Endometrial microvascular endothelial cells (primary cell): ENCODE results near the gene ALDOC. TPM values are rescaled to one million over a fixed set of nuclear protein-coding genes. Genes with fewer than 3 reads are reported as not detected.
"Not testable (repeated sequence)": the region's sequence is repeated elsewhere in the genome, so short reads cannot be mapped to it uniquely, and the experiment has no call there.

Experiments
- in situ Hi-C: cut with HindIII; loops from 2 replicates; pipeline ENCODE4 v1.10.0; 2017; ENCODE audit warnings: low sequenced_read_pairs, low pct_unique_long_range_greater_than_20kb; ENCODE audit errors: inconsistent ontology term
- total RNA-seq: library from RNA; depleted of rRNA; stranded (reverse); fragments of >200 nt; gene quantifications from one replicate; pipeline ENCODE4 v1.2.3, GENCODE V29; 2015; ENCODE audit errors: inconsistent ontology term

Gene ALDOC
- 8.9 TPM for total RNA-seq

DNA sequence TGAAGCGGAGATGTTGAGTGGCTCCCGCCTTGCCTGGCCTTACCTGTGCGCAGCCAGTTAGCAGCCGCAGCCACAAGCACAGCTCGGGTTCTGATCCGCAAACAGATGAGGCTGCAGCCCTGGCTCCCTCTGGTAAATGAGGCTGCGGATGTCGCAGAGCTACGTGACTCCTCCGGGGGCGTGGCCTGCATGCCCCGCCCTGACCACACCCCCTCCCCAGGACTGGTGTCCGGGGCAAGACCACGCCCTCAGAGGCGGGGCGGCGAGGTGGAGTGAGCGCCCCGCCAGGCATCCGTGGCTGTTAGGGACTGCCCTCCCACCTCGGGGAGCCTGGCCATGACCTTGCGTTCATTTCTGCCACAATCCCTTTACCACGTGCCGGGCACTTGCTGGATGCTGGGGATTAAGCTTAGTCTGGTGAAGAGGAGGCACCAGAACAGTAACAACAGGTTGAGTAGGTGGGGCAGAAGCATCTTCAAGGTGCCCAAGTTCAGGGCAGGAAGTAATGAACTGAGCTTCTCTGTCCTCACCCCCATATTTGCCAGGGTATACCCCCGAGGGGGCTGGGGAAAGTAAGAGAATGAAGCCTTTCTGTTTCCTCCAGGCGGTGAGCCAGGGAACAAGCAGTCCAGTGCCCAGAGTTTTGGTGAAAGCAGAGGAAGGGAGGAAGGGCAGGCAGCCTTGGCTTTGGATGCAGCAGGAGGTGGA is at the start of gene ALDOC:
TSS of gene ALDOC (minus strand) at position 138 of the 708 bp plus-strand sequence. CDS start 1,363 bp downstream, outside the sequence.
- in situ Hi-C loops = no loop called here

DNA sequence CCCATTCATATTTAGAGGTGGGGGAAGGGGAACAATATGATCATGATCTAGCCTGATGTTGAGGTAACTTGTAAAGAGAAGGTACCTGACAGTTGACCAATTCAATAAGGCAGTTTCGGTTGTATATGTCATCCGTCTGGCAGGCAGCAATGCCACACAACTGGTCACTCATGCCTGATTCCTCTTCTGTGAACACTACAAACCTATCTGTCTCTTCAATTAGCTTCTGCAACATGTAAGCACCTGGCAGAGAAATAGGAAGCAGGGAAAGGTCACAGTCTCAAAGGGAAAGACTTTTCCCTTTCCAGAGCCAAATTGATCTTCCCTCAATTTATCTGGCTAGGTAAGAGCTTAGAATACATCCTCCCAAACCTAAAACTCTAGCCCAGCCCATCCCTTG is 47.5 kb upstream of the ALDOC start:
- in situ Hi-C loops = no loop called here

GRCh38 chr17:28623696-28624095 is 47.0 kb upstream of the ALDOC start:
- in situ Hi-C loops = no loop called here

GRCh38 chr17:28622186-28622585 is 45.5 kb upstream of the ALDOC start:
- in situ Hi-C loops = no loop called here

DNA sequence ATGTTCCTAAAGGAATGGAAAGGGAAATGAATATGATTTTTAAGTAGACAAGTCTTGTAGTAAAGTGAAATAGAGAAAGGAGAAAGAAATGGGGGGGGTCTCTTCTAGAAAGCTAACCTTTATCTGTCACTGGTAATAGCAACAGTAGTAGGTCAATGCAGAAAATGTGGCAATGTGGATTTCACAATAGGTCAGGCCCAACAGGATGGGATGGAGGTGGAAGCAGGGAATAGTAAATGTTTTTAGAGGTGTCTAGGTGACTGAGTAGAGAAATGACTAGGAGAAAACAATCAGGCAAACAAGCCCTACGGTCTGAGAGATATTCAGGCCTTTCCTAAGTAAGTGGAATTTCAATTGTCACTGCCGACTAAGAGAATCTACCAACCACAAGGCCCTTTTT is 43.3 kb upstream of the ALDOC start:
- in situ Hi-C loops = no loop called here

- in situ Hi-C loops = no loop called here
Measured at GRCh38 chr17:28618464-28618863, 41.8 kb upstream of the ALDOC start.

- in situ Hi-C loops = no loop called here
Measured at GRCh38 chr17:28616281-28616680, 39.6 kb upstream of the ALDOC start.

- in situ Hi-C loops = no loop called here
Measured at GRCh38 chr17:28615260-28615940, 38.7 kb upstream of the ALDOC start.

DNA sequence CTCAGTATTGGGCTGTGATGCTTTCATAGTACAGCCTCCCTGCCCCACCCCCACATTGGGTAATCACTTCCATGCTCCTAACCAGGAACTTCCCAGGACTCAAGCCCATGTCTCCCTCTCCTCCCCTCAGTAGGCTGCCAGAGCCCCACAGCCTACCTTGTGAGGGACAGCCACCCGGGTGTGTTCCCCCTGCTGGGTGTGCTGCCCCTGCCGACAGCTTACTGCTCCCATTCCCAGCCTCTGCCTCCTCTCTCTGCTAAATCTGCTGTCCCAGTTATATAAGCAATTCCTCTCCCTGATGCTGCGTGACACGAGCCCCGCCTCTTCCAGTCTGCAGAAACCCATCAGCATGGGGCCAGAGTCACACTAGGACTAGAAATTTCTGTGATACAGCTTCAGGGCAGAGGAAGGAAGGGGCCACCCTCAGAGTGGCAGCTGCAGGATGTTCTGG is 37.3 kb upstream of the ALDOC start, which contains the start of gene RSKR:
TSS of gene RSKR (minus strand) at position 255 of the 451 bp plus-strand sequence. CDS start at position 231, 24 bp downstream.
- in situ Hi-C loops = no loop called here

DNA sequence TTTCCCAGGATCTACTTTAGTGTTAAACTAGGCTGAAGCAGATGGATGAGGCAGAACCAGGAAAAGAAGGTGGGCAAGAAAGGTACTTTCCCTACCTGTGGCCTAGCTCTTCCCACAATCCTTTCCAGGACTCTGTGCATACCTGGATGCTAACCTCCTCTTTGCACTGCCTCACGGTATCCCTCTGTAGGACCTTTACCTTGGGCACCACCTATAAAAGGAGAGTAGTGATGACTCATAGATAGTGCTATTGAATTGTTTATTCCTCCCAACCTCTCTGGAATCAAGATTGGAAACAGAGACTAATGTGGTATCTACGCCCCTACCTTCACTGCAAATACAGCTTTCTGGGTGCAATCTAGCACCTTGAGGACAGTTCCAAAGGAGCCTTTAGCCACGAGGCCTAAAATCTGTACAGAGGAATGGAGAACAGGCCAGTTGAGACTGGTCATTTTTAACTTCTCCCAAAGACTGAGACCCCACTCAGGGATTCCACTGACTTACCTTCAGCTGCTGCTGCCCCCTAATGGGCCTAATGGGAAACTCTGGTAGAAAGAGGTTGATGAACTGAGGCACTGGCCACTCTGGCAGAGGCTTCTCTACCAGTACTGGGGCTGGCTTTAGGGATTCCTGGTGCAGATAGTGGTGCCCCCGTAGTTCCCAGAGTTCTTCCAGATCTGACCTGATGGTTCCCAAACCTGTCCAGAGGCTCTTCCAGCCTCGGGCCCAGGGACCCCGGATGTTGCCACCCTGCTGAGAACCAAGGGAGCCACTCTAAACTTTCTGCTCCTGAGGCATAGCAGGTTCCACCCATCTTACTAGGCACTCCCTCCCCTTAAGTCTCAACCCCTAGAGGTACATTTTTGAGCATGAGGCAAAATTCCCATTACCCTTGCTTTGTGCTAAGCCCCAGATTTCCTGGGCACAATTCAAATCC is 36.5 kb upstream of the ALDOC start:
- in situ Hi-C loops = no loop called here

DNA sequence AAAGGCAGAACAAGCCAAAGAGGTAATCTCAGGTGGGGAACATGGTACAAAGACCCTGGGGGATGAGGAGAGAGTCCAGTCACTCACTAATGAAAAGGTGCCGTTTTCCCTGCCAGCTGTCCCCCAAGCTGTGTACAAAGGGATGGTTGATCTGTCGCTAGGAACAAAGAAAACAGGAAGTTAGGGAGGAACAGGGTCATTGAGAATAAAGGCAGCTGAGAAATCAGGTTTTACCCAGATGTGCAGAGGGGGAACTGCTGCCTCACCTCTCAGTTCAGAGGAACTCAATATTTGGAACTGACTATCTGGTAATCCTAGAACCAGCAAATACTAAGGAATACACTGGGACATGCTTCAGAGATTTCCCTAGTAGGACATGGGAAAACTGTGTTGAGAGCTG is 35.8 kb upstream of the ALDOC start:
- in situ Hi-C loops = no loop called here

DNA sequence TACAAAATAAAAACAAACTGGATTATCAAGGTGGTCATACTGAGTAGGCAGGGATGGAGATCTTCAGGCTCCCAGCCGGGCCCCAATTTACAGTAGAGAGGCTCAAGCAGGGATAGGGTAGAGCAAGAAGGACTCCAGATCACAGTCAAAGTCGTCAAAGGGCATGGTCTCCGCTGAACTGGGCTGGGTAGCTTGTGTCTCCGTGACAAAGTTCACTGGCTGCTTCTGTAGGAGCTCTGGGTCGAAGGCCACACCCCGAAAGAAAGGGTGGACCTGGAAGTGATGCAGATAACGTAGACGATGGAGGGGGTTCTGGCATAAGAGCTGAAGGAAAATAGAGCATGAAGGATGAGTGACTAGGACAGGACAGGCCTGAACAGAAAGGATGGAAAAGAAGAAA is 33.7 kb upstream of the ALDOC start:
- in situ Hi-C loops = no loop called here

DNA sequence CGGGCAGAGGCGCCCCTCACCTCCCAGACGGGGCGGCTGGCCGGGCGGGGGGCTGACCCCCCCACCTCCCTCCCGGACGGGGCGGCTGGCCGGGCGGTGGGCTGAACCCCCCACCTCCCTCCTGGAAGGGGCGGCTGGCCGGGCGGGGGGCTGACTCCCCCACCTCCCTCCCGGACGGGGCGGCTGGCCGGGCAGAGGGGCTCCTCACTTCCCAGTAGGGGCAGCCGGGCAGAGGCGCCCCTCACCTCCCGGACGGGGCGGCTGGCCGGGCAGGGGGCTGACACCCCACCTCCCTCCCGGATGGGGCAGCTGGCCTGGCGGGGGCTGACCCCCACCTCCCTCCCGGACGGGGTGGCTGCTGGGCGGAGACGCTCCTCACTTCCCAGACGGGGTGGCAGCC is 27.3 kb upstream of the ALDOC start:
- in situ Hi-C loops = not testable (repeated sequence)

GRCh38 chr17:28599311-28600184 is 22.9 kb upstream of the ALDOC start:
- in situ Hi-C loops = no loop called here

- in situ Hi-C loops = no loop called here
Measured at GRCh38 chr17:28598799-28599310, 22.2 kb upstream of the ALDOC start, which contains the start of gene SPAG5. SPAG5 (minus strand) TSS chr17:28599025; CDS start chr17:28598946, 79 bp downstream.

DNA sequence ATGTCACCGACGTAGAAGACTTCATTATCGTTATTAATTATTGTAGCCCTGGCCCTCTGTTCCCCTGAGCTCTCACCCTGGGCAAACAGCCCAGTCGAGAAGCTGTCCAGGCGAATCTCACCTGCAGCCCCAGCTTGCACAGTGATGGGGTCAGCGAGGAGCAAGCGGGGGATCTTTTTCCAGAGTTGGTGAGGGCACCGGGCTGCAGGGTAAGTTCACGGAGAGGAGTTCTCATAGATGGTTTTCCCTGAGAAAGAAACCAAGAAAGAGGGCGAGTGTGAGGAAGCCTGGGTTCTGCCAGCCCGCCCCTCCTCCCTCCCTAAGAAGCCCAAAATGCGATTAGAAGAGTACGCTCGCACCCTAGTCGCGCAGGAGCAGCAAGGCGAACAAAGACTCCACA is 21.7 kb upstream of the ALDOC start:
- in situ Hi-C loops = no loop called here

DNA sequence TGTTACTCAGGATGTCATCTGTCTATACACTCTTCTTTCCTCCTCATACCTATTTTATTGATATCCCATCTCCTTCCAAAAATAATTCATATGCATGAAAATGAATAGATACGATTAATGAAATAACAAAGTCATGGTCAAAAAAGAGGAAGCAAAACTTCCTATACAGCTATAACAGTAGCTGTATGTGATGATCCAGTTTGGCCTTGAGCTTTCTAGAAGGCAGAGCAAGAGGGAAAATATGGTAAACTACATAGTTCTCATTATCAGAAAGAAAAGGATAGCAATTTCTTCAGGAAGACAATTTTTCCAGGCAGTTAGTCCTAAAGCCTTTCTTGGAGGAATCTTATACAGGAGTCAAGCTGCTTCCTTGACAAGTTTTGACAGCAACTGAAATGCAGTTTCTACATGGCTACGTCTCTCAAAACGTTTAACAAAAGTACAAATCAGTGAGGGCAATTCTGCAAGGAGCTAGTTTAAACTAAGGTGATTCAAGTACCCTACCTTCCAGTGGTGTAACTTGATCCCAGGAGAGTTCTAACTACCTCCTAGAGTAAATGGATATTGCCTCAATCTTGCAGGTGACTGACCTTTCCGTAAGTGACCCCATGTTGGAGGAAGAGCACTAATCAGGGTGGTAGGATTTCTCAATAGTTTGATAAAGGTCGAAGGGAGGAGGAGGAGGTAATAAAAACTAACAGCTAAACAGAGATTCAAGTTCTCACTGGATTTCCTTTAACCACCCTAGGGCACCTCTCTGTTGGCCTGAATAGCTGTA is 21.1 kb upstream of the ALDOC start:
- in situ Hi-C loops = no loop called here
